Loucy (cell line): ENCODE data around the gene AKR7A2.

Experiments
- CTCF ChIP-seq: fragments of 200-600 bp; sonication (generic); conservative IDR thresholded peaks from 2 replicates; pipeline ENCODE4 v1.5.1; 2014; ENCODE audit warnings: mild to moderate bottlenecking, antibody characterized with exemption, low read length
- EZH2phosphoT487 ChIP-seq: fragments of 200-600 bp; IDR thresholded peaks from 2 replicates; pipeline ENCODE4 v1.6.1; 2018; ENCODE audit warnings: antibody characterized with exemption, mild to moderate bottlenecking, moderate library complexity, borderline replicate concordance

- TF ChIP-seq CTCF (no peak), EZH2phosphoT487 (no peak)
Observed at GRCh38 chr1:19328486-19328885, 16.5 kb upstream of the AKR7A2 start.
